Testis (tissue), 2 donors: ENCODE data around the gene HAGH.

Experiments used
- CTCF ChIP-seq, 3 experiments: fragments of 450-650 bp in 2 of 3; fragments of 200-600 bp in 1 of 3; sonication (generic) in 1 of 3; IDR thresholded peaks; one replicate each; pipeline ENCODE4 v1.5.1; 2016 to 2019; ENCODE audit warnings: antibody characterized with exemption in 3 of 3, mild to moderate bottlenecking in 2 of 3, moderate library complexity in 1 of 3
- POLR2A ChIP-seq: fragments of 450-650 bp; IDR thresholded peaks from one replicate; pipeline ENCODE4 v1.6.1; 2017; ENCODE audit warnings: antibody characterized with exemption, mild to moderate bottlenecking, moderate library complexity

- no peak for TF ChIP-seq CTCF (IDR thresholded peaks at IDR 0.05)
- TF ChIP-seq POLR2A: no peak
Observed at GRCh38 chr16:1862394-1862793, 35.8 kb upstream of the HAGH start.
